AG09319 (cell line): ENCODE data around the gene LRP4.

Experiments used
- DNase-seq: peaks from one replicate; pipeline ENCODE4 v3.0.0-alpha.2; 2010; ENCODE audit warnings: low read depth; ENCODE audit errors: extremely low read depth
- TF ChIP-seq, protein P1 (sequence below): IDR thresholded peaks from 2 replicates; pipeline ENCODE4 v1.5.1; 2011; ENCODE audit warnings: low read depth, mild to moderate bottlenecking, inconsistent platforms, low read length, moderate library complexity

Gene LRP4

DNA sequence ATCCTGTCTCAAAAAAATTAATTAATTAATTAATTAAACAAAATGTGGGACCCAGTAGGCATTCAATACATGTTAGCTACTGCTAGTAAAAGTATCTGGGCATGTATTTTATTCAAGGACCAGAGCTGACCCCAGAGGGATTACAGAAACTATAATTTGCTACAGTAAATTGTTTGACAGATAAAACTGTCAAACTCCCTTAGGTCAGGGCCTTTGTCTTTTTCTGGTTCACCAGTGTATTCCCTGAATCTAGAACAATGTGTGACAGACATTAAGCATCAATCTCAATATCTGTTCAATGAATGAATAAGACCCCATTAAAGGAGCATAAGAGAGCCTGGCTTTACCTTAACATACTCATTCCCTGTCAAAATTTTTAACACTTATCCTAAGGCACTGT, 78.2 kb downstream of the LRP4 start:
- TF ChIP-seq, protein P1, sequence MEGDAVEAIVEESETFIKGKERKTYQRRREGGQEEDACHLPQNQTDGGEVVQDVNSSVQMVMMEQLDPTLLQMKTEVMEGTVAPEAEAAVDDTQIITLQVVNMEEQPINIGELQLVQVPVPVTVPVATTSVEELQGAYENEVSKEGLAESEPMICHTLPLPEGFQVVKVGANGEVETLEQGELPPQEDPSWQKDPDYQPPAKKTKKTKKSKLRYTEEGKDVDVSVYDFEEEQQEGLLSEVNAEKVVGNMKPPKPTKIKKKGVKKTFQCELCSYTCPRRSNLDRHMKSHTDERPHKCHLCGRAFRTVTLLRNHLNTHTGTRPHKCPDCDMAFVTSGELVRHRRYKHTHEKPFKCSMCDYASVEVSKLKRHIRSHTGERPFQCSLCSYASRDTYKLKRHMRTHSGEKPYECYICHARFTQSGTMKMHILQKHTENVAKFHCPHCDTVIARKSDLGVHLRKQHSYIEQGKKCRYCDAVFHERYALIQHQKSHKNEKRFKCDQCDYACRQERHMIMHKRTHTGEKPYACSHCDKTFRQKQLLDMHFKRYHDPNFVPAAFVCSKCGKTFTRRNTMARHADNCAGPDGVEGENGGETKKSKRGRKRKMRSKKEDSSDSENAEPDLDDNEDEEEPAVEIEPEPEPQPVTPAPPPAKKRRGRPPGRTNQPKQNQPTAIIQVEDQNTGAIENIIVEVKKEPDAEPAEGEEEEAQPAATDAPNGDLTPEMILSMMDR, result no peak
- no peak for DNase-seq

DNA sequence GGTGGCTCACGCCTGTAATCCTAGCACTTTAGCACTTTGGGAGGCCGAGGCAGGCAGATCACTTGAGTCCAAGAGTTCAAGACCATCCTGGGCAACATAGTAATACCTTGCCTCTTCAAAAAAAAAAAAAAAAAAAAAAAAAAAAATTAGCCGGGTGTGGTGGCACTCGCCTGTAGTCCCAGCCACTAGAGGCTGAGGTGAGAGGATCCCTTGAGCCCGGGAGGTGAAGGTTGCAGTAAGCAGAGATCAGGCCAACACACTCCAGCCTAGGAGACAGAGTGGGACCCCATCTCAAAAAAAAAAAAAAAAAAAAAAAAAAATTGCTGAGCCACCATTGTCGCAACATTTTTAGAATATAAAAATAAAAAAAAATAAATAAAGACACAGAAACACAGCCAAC, 79.8 kb downstream of the LRP4 start:
- TF ChIP-seq, protein P1, result no peak
- no peak for DNase-seq

DNA sequence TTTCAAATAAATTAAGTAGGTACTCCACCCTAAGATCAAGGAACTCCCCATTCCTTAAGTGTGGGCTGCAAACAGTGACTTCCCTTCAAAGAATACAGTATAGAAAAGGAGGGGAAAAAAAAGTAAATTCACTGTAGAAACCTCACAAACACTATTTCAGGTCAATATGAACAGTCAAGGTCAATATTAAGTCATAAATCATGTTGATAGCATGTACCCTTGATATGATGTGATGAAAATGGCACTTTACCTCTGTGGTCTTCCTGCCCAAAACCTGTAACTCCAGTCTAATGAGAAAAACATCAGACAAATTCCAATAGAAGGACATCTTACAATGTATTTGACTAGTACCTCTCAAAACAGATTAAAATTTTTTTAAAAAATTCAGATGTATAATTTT, 80.5 kb downstream of the LRP4 start:
- no peak for DNase-seq
- TF ChIP-seq, protein P1, result no peak

DNA sequence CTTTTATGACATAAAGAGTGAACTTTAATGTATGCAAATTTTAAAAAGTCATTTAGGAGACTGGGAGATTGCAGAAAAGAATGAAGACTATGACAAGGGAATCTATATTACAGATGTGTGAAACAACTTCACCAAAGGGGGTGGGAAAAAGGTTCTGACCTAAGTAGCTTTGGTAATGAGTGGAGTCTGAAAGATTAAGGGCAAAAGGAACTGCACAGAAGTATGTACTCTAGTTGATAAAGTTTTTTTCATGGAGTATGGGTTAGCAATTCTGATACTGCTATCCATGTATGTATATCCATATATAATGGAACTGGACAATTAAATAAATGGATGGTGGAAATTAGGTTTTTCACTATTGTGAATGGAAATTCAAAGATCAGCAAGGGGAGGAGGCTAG, 81.5 kb downstream of the LRP4 start:
- no peak for DNase-seq
- TF ChIP-seq, protein P1, result no peak

DNA sequence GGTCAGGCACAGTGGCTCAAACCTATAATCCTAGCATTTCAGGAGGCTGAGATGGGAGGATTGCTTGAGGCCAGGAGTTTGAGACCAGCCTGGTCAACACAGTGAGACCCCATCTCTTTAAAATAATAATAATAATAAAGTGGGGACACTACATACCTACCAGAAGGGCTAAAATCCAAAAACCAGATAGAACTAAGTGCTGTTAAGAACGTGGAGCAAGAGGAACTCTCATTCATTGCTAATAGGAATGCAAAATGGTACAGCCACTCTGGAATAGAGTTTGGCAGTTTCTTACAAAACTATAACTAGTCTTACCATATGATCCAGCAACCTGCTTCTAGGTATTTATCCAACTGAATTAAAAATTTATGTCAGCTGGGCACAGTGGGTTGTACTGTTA, 81.9 kb downstream of the LRP4 start:
- DNase-seq, result no peak
- TF ChIP-seq, protein P1, result no peak

DNA sequence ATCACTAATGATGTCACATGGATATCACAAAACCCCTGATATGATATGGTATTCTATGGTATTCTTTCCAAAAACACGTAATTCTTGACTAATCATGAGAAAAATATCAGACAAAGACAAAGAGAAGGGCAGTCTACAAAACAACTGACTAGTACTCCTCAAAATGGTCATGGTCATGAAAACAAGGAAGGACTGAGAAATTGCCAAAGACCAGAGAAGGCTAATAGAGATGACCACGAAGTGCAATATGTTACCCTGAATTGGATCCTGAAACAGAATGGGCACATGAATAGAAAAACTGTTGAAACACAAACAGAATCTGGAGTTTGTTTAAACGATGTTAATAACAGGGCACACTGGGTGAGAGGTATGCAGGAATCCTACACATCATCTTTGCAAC, 82.5 kb downstream of the LRP4 start:
- no peak for DNase-seq
- TF ChIP-seq, protein P1, result no peak

DNA sequence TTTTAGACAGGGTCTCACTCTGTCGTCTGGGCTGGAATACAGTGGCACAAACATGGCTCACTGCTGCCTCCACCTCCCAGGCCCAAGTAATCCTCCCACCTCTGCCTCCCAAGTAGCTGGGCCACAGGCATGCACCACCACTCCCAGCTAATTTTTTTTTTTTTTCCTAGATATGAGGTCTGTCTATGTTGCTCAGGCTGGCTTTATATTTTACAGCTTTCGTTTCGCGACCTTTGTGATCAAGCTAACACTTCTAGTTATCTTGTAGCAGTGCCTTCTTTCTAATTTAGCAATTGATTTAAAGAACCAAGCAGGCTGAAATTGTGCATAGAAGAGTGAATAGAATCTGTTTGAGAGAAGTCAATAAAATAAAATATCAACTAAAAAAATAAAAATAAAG, 83.5 kb downstream of the LRP4 start:
- TF ChIP-seq, protein P1, result no peak
- no peak for DNase-seq
